Activated CD8-positive, alpha-beta memory T cell treated with anti-CD3 and anti-CD28 coated beads for 48 hours (primary cell): ENCODE results near the gene DNER.
"Not testable (repeated sequence)": the region's sequence is repeated elsewhere in the genome, so short reads cannot be mapped to it uniquely, and the experiment has no call there.

ENCODE experiments used
- DNase-seq, 3 experiments: peaks; one replicate each; pipeline ENCODE4 v3.0.0-alpha.2; 2020; ENCODE audit warnings: low read depth in 2 of 3, low spot score in 2 of 3

Gene DNER

DNA sequence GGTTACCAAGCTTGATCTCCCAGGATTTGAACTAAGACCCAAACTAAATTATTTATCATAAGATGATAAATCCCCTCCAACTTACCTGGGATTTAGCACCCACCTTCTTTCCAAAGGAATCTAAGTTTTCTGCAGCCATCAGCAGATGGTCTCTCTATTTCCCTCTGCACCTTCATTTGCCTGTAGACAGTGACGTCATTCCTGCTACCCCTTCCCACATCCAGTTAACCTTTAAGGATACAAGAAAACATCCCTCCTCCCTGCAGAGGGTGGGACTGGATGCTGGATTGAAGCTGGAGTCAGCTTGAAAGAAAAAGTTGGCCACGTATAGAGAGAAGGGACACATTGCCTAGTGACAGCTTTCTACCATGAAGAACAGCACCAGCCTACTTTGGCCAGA lies 3.7 kb upstream of the DNER start:
- no peak for DNase-seq

DNA sequence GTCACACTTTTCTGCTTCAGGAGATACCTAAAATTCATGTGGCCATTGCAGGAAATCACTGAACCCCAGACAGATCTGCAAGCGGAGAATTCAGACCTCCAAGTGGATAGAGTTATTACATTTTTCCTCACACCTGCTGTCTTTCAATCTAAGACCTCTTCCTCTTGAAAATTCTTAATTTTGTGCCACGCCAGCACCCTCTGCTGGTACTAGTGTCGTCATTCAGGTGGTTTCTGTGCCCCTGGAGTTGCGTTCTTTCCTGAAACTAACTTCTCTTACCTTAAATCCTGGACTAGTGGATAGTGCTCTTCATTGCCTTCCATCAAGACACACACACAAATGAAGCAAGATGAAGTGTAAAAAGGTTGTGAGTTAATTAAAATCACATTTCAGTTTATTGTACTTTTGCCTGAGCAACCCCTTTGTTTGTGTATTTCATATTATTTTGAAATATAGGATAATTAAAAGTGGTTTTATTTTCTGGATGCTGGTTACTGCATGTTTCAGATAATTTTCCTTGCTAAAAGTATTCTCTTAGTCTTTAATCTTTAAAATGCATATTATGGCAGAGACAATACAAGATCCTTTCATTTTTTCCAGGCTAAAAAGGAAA lies 1.6 kb upstream of the DNER start:
- no peak for DNase-seq

DNA sequence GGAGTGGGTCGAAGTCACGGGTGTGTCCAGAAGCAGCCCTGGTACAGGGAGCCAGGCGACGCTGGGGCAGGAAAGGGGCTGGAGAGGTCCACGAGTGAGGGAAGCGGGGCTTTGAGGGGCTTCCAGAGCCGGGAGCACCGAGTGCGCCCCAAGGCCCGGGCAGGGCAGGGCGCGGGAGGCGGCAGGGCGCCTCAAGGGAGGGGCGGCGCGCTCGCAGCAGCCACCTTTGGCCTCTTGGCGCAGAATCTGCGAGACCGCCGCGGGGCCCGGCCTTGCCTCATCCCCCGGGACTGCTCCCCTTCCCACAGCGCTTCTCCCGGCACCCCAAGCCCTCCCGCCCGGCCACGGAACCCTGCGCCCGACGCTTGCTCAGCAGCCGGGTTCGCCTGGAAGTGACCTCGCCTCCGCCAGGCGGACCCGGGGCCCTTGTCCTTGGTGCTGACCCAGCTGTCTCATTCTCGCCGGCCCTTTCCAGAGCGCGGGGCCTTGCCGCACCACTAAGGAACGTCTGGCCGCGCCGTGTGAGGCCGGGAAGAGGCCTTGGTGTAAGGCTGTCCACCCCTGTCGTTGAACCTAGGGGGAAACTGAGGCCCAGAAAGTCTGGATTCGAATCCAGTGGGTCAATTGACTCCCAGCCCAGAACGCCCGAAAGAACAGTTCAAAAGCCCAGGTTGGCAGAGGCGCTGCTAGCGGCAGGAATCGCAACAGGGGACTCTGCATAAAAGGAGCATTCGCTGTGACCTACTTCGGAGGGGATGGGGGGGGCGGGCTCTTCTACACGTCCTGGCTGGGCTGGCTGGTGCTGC lies 584 bp upstream of the DNER start:
- peak in 1 of 3 experiments; percentile 3 for DNase-seq

DNA sequence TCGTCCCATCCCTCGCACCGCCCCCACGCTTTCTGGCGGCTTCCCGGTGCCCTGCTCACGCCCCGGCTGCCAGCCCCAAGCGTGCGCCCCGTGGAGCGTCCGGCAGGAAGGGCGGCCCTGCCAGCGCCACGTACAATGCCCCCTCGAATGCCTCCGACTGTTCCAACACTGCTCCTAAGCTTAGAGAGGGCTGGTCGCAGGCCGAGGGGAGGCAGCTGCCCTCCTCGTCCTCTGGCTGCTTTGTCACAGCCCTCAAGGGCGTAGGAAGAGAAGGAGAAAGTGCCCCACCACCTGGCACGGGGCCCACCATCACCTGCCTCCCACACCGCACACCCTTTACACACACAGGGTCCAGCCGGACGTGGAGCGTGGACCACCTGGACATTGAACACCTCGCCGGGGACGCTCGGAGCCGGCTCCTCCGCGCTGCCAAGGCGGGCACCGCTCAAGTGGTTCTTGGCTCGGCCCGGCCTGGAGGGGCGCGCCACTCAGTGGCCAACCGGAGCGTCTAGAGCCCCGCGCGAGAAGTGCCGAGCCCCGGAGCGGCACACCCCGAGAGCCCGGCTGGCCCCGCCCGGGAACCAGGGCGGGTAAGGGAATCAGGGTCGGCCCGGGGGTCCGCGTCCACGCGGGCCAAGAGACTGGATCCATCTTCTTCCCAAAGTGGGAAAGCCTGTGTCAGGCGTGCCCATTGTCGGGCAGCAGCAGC lies 830 bp downstream of the DNER start:
- DNase-seq: peak in 1 of 3 experiments; percentile 3

- DNase-seq: no peak
Observed at GRCh38 chr2:229712136-229712535, 2.2 kb downstream of the DNER start.

DNA sequence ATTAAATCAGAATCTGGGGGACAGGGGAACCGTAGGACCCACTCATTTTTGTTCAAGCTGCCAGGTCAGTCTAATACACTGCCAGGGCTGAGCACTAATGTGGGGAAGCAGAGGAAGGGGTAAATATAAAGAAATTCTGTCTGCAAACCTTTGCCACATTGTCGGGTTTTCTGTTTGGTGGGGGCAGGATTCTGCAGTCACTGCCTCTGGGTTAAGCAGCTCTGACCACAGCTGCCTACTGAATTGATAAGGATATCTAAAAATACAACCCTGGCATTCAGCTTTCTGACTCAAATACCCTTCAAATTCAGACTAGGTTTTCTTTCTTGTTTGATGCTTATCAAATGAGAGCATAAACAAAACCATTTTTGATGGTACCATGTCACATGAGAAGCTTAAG lies 6.0 kb downstream of the DNER start:
- DNase-seq: no peak

- DNase-seq: no peak
Observed at GRCh38 chr2:229703909-229704630, 10.3 kb downstream of the DNER start.

DNA sequence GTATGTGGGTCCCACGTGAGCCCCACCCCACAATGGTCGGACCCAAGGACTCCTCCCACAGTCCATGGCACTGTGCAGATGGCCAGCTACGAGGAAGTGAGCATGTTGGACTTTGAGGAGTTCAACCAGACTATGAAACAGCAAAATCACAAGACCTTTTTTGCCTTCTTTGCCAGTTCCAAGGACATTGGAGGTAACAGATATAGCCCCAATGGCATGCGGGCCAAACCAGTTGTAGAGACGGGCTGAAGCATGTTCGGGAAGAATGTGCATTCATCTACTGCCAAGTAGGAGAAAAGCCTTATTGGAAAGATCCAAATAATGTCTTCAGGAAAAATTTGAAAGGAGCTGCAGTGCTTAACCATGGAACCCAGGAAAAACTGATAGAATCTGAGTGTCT lies 12.6 kb downstream of the DNER start:
- DNase-seq: no peak

DNA sequence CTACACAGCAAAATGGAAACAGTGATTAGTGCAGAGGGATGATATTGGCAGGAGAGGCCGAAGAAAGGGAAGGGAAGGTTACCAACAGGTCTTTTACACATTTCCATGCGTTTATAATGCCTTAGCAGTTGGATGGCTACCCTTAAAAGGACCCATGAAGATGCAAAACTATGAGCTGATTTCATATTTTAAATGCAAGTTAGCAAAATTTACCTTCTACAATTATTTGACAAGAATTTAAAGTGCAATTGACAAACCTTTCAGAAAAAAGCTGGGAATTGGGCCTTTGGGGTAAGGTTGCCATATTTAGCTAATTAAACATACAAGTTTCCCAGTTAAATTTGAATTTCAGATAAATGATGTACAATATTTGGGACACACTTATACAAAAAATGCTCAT lies 13.3 kb downstream of the DNER start:
- DNase-seq: no peak

GRCh38 chr2:229695961-229696360 lies 18.4 kb downstream of the DNER start:
- DNase-seq: no peak

GRCh38 chr2:229693845-229694244 lies 20.5 kb downstream of the DNER start:
- not testable (repeated sequence) for DNase-seq

DNA sequence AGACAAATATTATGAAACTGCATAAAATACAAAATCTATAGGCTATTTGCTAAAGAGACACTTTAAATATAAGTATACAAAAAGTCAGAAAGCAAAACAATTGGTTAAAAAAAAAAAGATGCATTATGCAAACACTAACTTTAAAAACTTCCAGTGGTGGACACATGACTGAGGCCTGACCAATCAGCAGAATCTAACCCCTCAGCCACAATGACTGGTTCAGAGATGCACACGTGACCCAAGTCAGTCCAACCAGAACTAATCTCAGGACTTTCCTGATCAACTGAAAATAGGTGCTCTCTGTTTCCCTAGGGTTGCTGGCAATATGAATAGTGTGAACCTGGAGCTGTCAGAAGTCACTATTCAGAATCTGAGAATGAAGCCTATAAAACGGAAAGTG lies 22.7 kb downstream of the DNER start:
- no peak for DNase-seq

DNA sequence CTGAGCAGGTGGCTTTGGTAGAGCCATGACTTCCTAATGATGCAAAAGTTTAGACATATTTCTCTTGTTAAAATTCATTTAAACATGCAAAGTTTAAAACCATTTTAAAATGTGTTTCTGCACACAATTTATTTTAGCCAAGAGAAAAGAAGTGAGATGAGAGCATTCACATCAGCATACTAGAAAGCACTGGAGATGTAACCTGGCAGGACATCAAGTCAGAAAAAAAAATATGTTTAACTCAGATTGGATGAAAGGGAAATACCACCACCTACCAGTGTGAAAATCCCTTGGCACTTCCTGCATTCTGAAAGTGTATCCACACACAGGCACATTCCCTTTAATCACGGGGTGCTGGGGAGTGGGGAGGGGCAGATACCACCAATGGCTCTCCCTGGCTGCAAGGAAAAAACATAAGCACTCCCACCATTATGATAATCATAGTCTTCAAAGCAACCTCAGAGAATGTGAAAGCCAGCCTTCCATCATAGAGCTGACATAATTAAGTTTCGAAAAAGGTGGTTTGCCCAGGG lies 25.0 kb downstream of the DNER start:
- no peak for DNase-seq

- DNase-seq: no peak
Observed at GRCh38 chr2:229688141-229688540, 26.2 kb downstream of the DNER start.

- DNase-seq: no peak
Observed at GRCh38 chr2:229686122-229686919, 28.0 kb downstream of the DNER start.

- DNase-seq: no peak
Observed at GRCh38 chr2:229684942-229685562, 29.3 kb downstream of the DNER start.

GRCh38 chr2:229679393-229680125 lies 34.8 kb downstream of the DNER start:
- DNase-seq: no peak

DNA sequence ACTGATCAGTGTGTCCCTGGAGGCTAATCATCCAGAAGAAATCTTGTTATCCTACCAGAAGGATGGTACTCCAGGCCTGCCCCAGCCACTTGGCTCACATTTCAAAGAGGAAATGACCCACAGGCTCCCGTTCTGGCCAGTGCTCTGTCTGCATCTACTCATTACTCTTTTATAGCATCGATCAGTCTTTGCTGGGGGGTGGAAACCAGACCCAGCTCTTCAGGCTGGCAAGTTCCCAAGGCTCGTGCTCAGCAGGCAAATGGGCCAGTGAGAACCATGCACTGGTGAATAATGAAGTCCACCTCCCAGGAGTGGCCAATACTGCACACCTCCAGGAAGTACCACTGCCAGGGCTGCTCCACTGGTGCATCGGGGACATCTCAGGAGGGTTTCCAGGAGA lies 38.8 kb downstream of the DNER start:
- no peak for DNase-seq

GRCh38 chr2:229674830-229675530 lies 39.4 kb downstream of the DNER start:
- DNase-seq: no peak
